ENCODE measurements around the gene TNRC18.

Gene TNRC18

GRCh38 chr7:5396999-5397663 lies 26.5 kb downstream of the TNRC18 start:
- TF ChIP-seq YY1 (IDR thresholded peaks at IDR 0.05; ENCODE audit: low read depth) (peak; percentile 54; the same call in 1 of the 2 replicates), TEAD4 (IDR thresholded peaks at IDR 0.05) (no peak), MAX (IDR thresholded peaks at IDR 0.05) (0 out of 2 replicates have a peak, but pooled peaks have one; percentile 32), TCF12 (IDR thresholded peaks at IDR 0.05; ENCODE audit: low read depth) (no peak), EP300 (IDR thresholded peaks at IDR 0.05; ENCODE audit: borderline replicate concordance) (no peak), NFIC (IDR thresholded peaks at IDR 0.05) (no peak; the same call in 1 of the 2 replicates), FOXM1 (IDR thresholded peaks at IDR 0.05; ENCODE audit: borderline replicate concordance, low read depth) (no peak), CEBPB (IDR thresholded peaks at IDR 0.05) (peak; percentile 99), RAD21 (IDR thresholded peaks at IDR 0.05; ENCODE audit: low read depth) (no peak), ZBTB7A (IDR thresholded peaks at IDR 0.05; ENCODE audit: low read depth) (no peak), CREB1 (IDR thresholded peaks at IDR 0.05; ENCODE audit: low read depth) (no peak), TAF1 (IDR thresholded peaks at IDR 0.05; ENCODE audit: low read depth) (peak; percentile 26; the same call in 1 of the 2 replicates)
- TF ChIP-seq, protein P1, sequence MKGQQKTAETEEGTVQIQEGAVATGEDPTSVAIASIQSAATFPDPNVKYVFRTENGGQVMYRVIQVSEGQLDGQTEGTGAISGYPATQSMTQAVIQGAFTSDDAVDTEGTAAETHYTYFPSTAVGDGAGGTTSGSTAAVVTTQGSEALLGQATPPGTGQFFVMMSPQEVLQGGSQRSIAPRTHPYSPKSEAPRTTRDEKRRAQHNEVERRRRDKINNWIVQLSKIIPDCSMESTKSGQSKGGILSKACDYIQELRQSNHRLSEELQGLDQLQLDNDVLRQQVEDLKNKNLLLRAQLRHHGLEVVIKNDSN (IDR thresholded peaks at IDR 0.05), result no peak

- TF ChIP-seq TCF12 (IDR thresholded peaks at IDR 0.05; ENCODE audit: low read depth) (no peak), EP300 (IDR thresholded peaks at IDR 0.05; ENCODE audit: borderline replicate concordance) (no peak), YY1 (IDR thresholded peaks at IDR 0.05; ENCODE audit: low read depth) (no peak), TAF1 (IDR thresholded peaks at IDR 0.05; ENCODE audit: low read depth) (no peak), NFIC (IDR thresholded peaks at IDR 0.05) (no peak)
- TF ChIP-seq, protein P2, sequence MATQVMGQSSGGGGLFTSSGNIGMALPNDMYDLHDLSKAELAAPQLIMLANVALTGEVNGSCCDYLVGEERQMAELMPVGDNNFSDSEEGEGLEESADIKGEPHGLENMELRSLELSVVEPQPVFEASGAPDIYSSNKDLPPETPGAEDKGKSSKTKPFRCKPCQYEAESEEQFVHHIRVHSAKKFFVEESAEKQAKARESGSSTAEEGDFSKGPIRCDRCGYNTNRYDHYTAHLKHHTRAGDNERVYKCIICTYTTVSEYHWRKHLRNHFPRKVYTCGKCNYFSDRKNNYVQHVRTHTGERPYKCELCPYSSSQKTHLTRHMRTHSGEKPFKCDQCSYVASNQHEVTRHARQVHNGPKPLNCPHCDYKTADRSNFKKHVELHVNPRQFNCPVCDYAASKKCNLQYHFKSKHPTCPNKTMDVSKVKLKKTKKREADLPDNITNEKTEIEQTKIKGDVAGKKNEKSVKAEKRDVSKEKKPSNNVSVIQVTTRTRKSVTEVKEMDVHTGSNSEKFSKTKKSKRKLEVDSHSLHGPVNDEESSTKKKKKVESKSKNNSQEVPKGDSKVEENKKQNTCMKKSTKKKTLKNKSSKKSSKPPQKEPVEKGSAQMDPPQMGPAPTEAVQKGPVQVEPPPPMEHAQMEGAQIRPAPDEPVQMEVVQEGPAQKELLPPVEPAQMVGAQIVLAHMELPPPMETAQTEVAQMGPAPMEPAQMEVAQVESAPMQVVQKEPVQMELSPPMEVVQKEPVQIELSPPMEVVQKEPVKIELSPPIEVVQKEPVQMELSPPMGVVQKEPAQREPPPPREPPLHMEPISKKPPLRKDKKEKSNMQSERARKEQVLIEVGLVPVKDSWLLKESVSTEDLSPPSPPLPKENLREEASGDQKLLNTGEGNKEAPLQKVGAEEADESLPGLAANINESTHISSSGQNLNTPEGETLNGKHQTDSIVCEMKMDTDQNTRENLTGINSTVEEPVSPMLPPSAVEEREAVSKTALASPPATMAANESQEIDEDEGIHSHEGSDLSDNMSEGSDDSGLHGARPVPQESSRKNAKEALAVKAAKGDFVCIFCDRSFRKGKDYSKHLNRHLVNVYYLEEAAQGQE (IDR thresholded peaks at IDR 0.05; ENCODE audit: low read depth), result no peak
Measured at GRCh38 chr7:5396542-5396941, 27.1 kb downstream of the TNRC18 start.

- TF ChIP-seq TEAD4 (IDR thresholded peaks at IDR 0.05), result no peak
- TF ChIP-seq RAD21 (IDR thresholded peaks at IDR 0.05; ENCODE audit: low read depth), result no peak
Measured at GRCh38 chr7:5395246-5395645, 28.4 kb downstream of the TNRC18 start.

GRCh38 chr7:5394264-5395105 lies 29.1 kb downstream of the TNRC18 start:
- TF ChIP-seq RAD21 (IDR thresholded peaks at IDR 0.05; ENCODE audit: low read depth) (no peak), TCF12 (IDR thresholded peaks at IDR 0.05; ENCODE audit: low read depth) (no peak), EP300 (IDR thresholded peaks at IDR 0.05; ENCODE audit: borderline replicate concordance) (no peak), TAF1 (IDR thresholded peaks at IDR 0.05; ENCODE audit: low read depth) (no peak), NFIC (IDR thresholded peaks at IDR 0.05) (no peak), MAX (IDR thresholded peaks at IDR 0.05) (no peak), CREB1 (IDR thresholded peaks at IDR 0.05; ENCODE audit: low read depth) (no peak), TEAD4 (IDR thresholded peaks at IDR 0.05) (no peak), EGR1 (IDR thresholded peaks at IDR 0.05) (no peak), FOXM1 (IDR thresholded peaks at IDR 0.05; ENCODE audit: borderline replicate concordance, low read depth) (no peak), CEBPB (IDR thresholded peaks at IDR 0.05) (no peak)
- TF ChIP-seq, protein P2 (IDR thresholded peaks at IDR 0.05; ENCODE audit: low read depth), result no peak

GRCh38 chr7:5393748-5394147 lies 29.9 kb downstream of the TNRC18 start:
- TF ChIP-seq EP300 (IDR thresholded peaks at IDR 0.05; ENCODE audit: borderline replicate concordance) (no peak), TEAD4 (IDR thresholded peaks at IDR 0.05) (no peak), EGR1 (IDR thresholded peaks at IDR 0.05) (no peak), TAF1 (IDR thresholded peaks at IDR 0.05; ENCODE audit: low read depth) (no peak), MAX (IDR thresholded peaks at IDR 0.05) (no peak), TCF12 (IDR thresholded peaks at IDR 0.05; ENCODE audit: low read depth) (no peak), CEBPB (IDR thresholded peaks at IDR 0.05) (no peak), FOXM1 (IDR thresholded peaks at IDR 0.05; ENCODE audit: borderline replicate concordance, low read depth) (no peak), YY1 (IDR thresholded peaks at IDR 0.05; ENCODE audit: low read depth) (no peak)
- TF ChIP-seq, protein P1 (IDR thresholded peaks at IDR 0.05), result no peak

All from Ishikawa (cell line).